RWPE1 (cell line): ENCODE data around the gene ANTKMT.
A peak's percentile ranks its signal among the peaks of the same experiment; 100 is the strongest.

Experiments
- CTCF ChIA-PET: fragments of 350-600 bp; sonication (Branson Sonifier 250); formaldehyde crosslinking; extraction: SDS; loops from one replicate; lab custom pipeline; 2021; lab: Yijun Ruan, JAX
- POLR2A ChIA-PET: fragments of 400-600 bp; formaldehyde crosslinking; extraction: SDS; loops from one replicate; lab custom pipeline; 2020; ENCODE audit warnings: antibody characterized with exemption; ENCODE audit not compliant: low non-redundant PET; lab: Yijun Ruan, JAX
- DNase-seq: peaks from one replicate; pipeline ENCODE4 v3.0.0; 2012; ENCODE audit warnings: low spot score
- H3K27ac ChIP-seq: fragments of 450-650 bp; 2 replicates; pipeline ENCODE4 v1.5.1; 2017
- TF ChIP-seq, protein P1 (sequence below): fragments of 450-650 bp; conservative IDR thresholded peaks from 2 replicates; pipeline ENCODE4 v1.5.1; 2017; ENCODE audit warnings: low read depth, mild to moderate bottlenecking

ANTKMT gene

DNA sequence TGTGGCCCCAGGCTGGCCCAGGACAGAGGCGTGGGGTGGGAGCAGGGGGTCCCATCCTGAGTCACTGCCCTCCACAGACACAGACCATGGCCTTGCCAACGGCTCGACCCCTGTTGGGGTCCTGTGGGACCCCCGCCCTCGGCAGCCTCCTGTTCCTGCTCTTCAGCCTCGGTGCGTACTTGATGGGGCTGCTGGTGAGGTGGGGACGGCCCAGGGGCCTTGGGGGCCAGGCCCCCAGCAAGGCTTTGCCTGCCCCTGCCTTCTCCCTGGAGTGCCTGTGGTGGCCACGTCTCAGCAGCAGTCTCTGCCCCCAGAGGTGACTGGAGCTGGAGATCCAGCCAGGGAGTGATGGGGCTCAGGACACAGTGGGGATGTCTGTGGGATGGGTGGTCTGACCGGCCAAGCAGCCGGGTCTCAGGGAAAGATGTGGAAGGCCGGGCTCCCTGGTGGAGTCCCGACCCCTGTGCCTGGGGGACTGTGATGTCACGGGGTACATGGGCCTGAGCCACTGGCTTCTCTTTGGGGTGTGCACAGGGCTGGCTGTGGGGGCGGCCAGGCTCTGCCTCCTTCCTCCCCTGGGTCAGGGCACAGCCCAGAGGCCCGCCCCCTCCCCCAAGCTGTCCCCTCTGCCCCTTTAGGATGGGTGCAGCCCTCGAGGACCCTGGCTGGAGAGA is 41.8 kb downstream of the ANTKMT start:
- DNase-seq: no peak
- ChIA-PET POLR2A (no interaction called here), CTCF (interaction anchor here (0.9 to 1.1 kb wide), 2 partner anchors 17 to 23 kb away, joined by 5 to 6 read pairs; no protein-coding TSS in a partner anchor)
- H3K27ac ChIP-seq: peak overlapping the region; percentile 68
- TF ChIP-seq, protein P1, sequence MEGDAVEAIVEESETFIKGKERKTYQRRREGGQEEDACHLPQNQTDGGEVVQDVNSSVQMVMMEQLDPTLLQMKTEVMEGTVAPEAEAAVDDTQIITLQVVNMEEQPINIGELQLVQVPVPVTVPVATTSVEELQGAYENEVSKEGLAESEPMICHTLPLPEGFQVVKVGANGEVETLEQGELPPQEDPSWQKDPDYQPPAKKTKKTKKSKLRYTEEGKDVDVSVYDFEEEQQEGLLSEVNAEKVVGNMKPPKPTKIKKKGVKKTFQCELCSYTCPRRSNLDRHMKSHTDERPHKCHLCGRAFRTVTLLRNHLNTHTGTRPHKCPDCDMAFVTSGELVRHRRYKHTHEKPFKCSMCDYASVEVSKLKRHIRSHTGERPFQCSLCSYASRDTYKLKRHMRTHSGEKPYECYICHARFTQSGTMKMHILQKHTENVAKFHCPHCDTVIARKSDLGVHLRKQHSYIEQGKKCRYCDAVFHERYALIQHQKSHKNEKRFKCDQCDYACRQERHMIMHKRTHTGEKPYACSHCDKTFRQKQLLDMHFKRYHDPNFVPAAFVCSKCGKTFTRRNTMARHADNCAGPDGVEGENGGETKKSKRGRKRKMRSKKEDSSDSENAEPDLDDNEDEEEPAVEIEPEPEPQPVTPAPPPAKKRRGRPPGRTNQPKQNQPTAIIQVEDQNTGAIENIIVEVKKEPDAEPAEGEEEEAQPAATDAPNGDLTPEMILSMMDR: no peak

DNA sequence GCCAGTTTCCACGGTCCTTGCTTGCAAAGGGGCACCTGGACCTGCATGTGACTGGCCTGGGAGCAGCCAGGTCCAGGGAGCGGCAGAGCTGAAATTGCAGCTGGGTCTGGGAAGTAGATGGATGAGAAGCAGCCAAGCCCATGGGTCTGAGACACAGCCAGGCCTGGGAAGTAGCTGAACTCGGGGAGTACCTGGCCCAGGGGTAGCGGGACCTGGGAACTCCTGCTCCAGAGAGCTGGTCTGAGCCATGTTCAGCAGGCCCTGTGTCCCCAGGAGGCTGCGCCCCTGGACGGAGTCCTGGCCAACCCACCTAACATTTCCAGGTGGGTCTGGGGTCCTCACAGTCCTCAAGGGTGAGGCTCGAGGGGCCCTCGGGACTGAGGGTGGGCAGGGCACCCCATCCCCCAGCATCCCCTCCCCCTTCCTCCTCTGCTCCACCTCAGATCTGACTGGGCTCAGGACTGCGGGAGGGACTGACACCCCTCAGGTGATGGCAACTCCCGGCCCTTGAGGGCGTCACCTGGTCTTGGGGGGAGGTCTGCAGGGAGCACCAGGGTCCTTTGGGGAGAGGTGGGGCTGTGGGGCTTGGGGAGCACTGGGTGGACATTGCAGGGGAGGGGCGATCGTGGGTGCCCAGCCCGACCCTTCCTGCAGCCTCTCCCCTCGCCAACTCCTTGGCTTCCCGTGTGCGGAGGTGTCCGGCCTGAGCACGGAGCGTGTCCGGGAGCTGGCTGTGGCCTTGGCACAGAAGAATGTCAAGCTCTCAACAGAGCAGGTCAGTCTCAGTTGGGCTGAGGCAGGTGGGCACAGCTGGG is 42.6 kb downstream of the ANTKMT start:
- H3K27ac ChIP-seq: peak overlapping the region; percentile 68
- POLR2A ChIA-PET: no interaction called here
- TF ChIP-seq, protein P1: no peak
- CTCF ChIA-PET: interaction anchor here (0.5 to 0.8 kb wide), 2 partner anchors 22 to 333 kb away, joined by 3 to 5 read pairs; no protein-coding TSS in a partner anchor
- DNase-seq: no peak

DNA sequence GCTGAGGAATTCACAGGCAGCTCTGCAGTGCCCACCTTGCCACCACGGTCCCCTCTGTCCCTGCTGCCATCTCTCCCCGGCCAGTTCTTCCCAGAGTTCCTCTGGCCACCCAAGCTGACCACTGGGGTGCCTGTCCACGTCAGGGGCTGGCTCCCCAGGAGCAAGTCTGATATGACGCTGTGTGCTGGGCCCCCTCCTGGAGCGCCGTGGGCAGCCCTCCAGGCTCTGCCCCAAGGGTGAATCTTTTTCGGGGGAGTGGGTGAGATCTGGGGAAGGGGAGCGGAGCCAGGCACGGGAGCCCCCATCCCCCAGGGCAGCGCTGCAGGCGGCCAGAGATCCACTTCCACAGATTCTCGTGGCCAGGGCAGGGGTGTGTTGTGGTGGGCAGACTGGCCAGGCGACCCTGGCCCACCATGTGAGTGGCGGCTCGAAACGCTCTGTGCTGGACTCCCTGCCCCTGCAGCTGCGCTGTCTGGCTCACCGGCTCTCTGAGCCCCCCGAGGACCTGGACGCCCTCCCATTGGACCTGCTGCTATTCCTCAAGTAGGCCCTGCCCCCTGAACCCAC is 43.3 kb downstream of the ANTKMT start:
- no peak overlapping the region for H3K27ac ChIP-seq
- ChIA-PET POLR2A (no interaction called here), CTCF (no interaction called here)
- TF ChIP-seq, protein P1: no peak
- DNase-seq: no peak

DNA sequence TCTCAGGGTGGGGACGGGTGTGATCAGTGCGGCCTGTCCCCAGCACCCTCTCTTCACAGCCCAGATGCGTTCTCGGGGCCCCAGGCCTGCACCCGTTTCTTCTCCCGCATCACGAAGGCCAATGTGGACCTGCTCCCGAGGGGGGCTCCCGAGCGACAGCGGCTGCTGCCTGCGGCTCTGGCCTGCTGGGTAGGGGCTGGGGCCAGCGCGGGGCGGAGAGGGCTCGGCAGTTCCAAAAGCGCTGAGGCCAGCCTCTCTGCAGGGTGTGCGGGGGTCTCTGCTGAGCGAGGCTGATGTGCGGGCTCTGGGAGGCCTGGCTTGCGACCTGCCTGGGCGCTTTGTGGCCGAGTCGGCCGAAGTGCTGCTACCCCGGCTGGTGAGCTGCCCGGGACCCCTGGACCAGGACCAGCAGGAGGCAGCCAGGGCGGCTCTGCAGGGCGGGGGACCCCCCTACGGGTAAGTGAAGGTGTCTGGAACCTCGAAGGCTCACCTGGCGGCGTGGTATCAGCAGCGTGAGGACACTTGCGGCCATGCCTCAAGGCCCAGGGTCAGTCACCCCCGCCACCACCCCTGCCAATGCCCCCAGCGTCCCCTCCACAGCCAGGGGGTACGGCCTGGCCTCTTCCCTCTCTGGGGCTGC is 44.0 kb downstream of the ANTKMT start:
- ChIA-PET POLR2A (no interaction called here), CTCF (no interaction called here)
- TF ChIP-seq, protein P1: no peak
- no peak for DNase-seq
- no peak overlapping the region for H3K27ac ChIP-seq

DNA sequence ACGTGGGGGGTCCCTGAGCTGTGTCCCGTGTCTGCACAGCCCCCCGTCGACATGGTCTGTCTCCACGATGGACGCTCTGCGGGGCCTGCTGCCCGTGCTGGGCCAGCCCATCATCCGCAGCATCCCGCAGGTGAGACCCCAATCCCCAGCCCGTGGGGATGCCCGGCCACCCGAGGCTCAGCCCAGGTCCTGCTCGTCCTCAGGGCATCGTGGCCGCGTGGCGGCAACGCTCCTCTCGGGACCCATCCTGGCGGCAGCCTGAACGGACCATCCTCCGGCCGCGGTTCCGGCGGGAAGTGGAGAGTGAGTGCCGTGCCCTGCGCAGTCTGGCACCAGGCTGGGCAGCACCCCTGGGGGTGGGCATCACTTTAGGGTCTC is 44.5 kb downstream of the ANTKMT start:
- DNase-seq: no peak
- no peak overlapping the region for H3K27ac ChIP-seq
- TF ChIP-seq, protein P1: no peak
- POLR2A ChIA-PET: no interaction called here
- CTCF ChIA-PET: no interaction called here

DNA sequence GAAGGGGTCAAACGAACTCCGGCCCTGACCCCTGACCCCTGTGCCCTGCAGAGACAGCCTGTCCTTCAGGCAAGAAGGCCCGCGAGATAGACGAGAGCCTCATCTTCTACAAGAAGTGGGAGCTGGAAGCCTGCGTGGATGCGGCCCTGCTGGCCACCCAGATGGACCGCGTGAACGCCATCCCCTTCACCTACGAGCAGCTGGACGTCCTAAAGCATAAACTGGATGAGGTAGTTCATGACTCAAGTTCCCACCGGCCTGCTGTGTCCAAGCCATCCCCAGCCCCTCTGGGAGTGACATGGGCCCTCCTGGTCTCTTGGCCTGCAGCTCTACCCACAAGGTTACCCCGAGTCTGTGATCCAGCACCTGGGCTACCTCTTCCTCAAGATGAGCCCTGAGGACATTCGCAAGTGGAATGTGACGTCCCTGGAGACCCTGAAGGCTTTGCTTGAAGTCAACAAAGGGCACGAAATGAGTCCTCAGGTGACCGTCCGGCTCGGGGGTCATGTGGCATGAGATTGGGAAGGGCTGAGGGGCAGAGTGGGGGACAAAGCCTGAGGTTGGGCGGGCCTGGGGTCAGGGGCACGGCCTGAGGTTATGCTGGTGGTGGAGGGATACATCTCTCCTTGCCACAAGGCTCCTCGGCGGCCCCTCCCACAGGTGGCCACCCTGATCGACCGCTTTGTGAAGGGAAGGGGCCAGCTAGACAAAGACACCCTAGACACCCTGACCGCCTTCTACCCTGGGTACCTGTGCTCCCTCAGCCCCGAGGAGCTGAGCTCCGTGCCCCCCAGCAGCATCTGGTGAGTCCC is 45.3 kb downstream of the ANTKMT start:
- H3K27ac ChIP-seq: peak overlapping the region; percentile 24; the same call in 1 of the 2 replicates
- ChIA-PET POLR2A (no interaction called here), CTCF (no interaction called here)
- no peak for DNase-seq
- TF ChIP-seq, protein P1: no peak
